Hindlimb muscle (tissue), 1 donor: ENCODE data around the gene MGRN1. TPM values are rescaled to one million over a fixed set of nuclear protein-coding genes. Genes with fewer than 3 reads are reported as not detected.

Source experiments
- DNase-seq: peaks from one replicate; pipeline ENCODE4 v3.0.0-alpha.2; 2013
- polyA plus RNA-seq: library from polyadenylated mRNA; unstranded; fragments of 120-200 nt; gene quantifications from one replicate; pipeline ENCODE4 v1.2.1, GENCODE V29; 2013; ENCODE audit not compliant: insufficient read length

The MGRN1 gene
- polyA plus RNA-seq, 1 donor = 46.0 TPM

GRCh38 chr16:4604401-4604800, 20.2 kb upstream of the MGRN1 start:
- no peak for DNase-seq

- no peak for DNase-seq
Measured at GRCh38 chr16:4606354-4606753, 18.3 kb upstream of the MGRN1 start.

GRCh38 chr16:4607841-4608703, 16.6 kb upstream of the MGRN1 start:
- no peak for DNase-seq

GRCh38 chr16:4608704-4608980, 16.0 kb upstream of the MGRN1 start:
- DNase-seq = no peak

GRCh38 chr16:4609200-4610010, 15.2 kb upstream of the MGRN1 start:
- DNase-seq = no peak

DNA sequence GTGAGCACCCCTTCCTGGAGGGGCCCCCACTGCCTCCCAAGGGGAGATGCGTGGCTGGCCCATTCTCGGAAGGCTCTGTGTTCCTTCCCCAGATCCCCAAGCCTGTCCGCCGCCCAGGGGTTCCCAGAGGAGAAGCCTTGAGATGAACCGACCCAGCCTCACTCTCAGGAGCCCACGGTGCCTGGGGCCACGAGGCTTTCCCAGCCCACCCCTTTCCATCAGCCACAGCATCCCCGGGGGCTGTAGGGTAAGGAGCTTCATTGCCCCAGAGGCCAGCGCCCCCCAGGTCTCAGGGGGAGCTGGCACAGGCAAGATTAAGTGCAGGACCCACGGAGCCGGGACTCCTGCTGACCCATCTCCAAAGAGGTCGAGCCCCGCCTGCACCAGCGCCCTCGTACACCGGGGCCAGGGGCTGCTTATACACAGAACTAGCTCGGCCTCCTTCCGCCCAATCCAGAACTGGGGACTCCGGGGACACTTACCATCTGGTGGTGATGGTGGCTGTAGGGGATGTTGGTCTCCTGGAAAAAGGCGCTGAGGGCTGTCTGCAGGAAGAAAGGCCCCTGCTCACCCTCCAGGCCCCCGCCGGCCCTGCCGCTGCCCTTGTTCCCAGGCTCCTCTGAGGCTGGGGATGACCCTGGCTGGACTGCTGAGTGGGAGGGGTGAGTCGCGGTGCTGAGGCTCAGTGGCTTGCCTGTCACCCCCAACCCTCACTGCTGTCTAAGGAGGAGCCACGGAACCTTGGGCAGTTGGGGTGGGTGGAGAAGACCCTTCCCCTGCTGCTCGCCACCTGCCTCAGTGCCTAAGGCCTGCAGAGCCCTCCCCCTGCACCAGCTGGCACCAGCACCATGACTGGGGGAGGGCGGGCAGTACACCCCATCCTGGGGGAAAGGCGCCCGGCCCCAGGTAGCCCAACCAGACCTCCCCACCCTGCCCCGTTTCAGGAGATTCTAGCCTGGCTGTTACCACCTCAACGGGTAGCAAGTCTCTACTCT, 14.3 kb upstream of the MGRN1 start:
- no peak for DNase-seq

DNA sequence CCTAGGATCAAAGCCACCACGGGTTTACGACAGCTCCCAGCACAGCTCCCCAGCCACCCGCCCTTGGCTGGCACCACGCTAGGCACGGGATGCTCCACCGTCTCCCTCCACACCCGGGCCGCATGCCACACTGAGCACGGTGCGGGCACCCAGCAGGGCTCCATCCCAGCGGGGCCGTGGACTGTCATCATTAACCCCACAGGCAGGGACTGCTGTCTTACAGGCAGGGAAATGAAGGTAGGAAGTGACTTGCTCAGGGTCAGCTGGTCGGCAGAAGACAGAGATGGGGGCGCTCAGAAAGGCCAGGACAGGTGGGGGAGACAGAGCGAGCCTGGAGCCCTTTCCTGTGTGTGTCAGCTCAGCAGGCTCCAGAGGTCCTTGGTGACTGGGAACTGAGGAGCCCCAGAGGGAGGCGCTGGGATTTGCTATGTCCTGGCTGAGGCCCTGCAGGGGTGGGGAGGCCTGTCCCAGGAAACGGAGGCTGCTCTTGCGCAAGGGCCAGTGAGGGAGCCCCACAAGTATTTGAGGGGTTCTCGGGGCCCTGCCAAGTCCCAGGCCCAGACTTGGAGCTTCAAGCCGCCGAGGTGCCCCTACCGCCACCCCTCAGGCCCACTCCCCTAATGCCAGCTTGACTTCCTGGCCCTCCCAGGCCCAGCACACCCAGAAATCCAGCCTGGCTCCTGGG, 13.1 kb upstream of the MGRN1 start:
- no peak for DNase-seq

DNA sequence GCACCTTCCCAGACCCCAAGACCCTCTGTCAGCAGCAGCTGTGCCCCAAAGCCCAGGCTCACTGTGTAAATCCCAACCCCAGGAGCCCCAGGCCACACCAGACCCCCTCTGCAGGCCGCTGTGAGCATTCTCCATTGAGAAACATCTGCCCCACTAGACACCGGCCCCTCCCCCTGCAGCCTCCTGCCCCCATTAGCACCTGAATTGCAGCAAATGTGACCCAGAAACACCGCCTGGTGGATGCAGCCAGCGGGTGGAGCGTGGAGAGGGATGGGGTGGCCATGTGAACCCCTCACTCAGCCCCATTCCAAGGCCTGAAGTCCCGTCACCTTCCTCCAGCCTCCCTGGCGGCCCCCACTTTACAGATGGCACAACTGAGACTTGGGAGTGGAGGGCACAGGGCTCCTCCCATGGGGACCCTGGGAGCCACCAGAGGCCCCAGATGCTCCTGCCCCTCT, 12.1 kb upstream of the MGRN1 start:
- DNase-seq = no peak

- no peak for DNase-seq
Measured at GRCh38 chr16:4612977-4613635, 11.5 kb upstream of the MGRN1 start.

GRCh38 chr16:4613636-4614570, 10.7 kb upstream of the MGRN1 start:
- no peak for DNase-seq

- DNase-seq = peak; percentile 81
Measured at GRCh38 chr16:4614571-4615383, 9.8 kb upstream of the MGRN1 start, which contains the start of gene UBALD1. Gene UBALD1, minus strand, starts transcription at chr16:4614888. Its CDS starts 91 bp downstream, at chr16:4614797.

DNA sequence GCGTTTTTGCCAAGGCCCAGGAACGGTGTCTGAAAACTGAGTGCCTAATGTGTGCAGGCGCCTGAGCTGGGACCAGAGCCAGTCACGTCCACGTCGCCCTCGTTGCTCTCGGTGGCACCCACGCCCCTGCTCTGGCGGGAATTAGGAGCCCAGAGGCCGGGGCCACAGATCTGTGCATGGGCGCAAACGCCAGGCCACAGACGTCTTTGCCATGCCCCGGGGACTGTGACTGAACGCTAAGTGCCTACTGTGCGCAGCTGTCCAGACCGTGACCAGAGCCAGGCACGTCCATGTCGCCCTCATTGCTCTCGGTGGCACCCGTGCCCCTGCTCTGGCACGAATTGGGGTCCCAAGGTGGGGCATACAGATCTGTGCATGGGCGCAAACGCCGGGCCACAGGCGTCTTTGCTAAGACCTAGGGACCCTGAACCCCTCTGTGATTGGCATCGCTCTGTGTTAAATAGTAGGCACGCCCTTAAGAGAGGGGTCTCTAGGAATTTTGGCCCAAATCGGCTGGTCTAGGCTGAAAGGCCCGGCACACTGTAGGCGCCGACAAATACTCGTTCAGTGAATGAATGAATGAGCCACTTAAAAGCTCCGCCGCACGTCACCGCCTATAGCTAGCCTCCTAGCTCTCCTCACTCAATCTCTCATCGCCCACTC, 9.1 kb upstream of the MGRN1 start:
- no peak for DNase-seq

- peak; percentile 100 for DNase-seq
Measured at GRCh38 chr16:4616047-4616811, 8.4 kb upstream of the MGRN1 start.

DNA sequence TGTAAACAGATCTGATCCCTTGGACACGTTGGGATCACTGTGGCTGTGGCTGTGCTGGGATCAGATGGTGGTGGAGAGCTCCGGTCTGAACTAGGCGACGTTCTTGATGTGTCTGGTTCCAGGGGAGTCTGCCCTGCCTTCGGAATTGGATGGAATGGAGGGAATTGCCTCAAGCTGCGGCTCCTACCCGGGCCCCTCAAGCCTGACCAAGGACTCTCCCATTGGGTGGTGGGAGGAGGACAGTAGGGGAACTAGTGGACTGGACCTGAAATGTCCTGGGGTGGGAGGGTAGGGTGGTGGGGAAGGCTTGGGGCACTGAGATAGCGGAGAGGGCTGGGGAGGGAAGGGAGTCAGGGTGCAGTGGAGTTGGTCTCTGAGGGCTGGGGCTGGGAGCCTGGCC, 6.7 kb upstream of the MGRN1 start:
- no peak for DNase-seq

DNA sequence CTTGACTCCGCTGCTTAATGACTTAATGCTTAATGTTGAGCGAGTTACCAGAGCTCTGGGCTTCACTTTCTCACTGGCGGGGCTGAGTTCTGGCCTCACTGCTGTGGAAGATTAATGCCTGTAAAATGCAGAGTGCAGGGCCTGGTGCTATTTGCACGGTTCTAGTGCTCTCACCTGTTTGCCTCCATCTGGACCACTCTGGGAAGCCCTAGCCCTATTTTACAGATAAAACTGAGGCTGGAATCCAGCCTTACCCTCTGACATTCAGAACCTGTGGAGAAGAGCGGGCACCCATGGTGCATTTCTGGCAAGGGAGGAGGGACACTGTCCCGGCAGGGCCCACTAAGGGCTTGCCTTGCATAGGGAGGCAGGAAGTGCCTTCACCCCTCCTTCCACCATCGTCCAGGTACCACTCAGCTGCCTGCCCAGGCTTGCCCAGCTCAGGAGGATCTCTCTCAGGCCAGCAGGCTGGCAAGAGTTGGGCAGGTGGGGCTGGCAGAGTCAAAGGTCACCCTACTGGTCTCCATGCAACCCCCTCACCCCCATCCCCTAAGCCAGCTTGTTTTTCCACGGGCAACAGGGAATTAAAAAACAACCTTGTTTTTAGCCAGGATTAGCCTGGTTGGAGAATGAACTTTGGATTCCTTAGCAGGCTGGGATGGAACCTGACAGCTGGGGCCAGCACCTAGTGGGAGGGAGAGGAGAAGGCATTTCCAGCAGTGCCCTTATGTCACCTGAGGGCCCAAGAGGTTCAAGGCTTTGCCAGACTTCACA, 5.8 kb upstream of the MGRN1 start:
- DNase-seq = no peak

- DNase-seq = no peak
Measured at GRCh38 chr16:4623593-4623992, 1.0 kb upstream of the MGRN1 start.
